OCI-LY7 (cell line): Measurements from ENCODE around the gene DTNB. TPM values are rescaled to one million over a fixed set of nuclear protein-coding genes. Genes with fewer than 3 reads are reported as not detected.

ENCODE experiments used
- BruUV-seq: library from RNA; stranded (reverse); fragments of 400-500 nt; replicated peaks from 2 replicates; lab custom pipeline; 2021; lab: Mats Ljungman, UMichigan
- CTCF ChIA-PET: fragments of 300-600 bp; sonication (Branson Sonifier 250); formaldehyde crosslinking; loops from one replicate; lab custom pipeline; 2022; ENCODE audit warnings: antibody characterized with exemption; ENCODE audit not compliant: unreplicated experiment; lab: Charles Lee
- POLR2A ChIA-PET: fragments of 300-600 bp; sonication (Branson Sonifier 250); formaldehyde crosslinking; loops from one replicate; lab custom pipeline; 2022; ENCODE audit warnings: antibody characterized with exemption; lab: Charles Lee
- DNase-seq: peaks from one replicate; pipeline ENCODE4 v3.0.0-alpha.2; 2015; ENCODE audit warnings: low spot score
- H2AFZ ChIP-seq: fragments of 200-600 bp; sonication (generic), shearing (Covaris generic); 2 replicates; pipeline ENCODE4 v1.6.1; 2014; ENCODE audit warnings: mild to moderate bottlenecking, antibody characterized with exemption, low read length, moderate library complexity
- H3K27ac ChIP-seq: fragments of 200-600 bp; sonication (generic); 2 replicates; pipeline ENCODE4 v1.5.1; 2014; ENCODE audit warnings: mixed run types, low read depth, mild to moderate bottlenecking, moderate library complexity, low read length, inconsistent platforms; ENCODE audit not compliant: poor library complexity, severe bottlenecking
- H3K36me3 ChIP-seq: fragments of 200-600 bp; sonication (generic); 2 replicates; pipeline ENCODE4 v1.6.1; 2014; ENCODE audit warnings: mild to moderate bottlenecking, antibody characterized with exemption, low read length, moderate library complexity, mixed read lengths; ENCODE audit not compliant: insufficient read depth
- H3K4me1 ChIP-seq: fragments of 200-600 bp; sonication (generic); 2 replicates; pipeline ENCODE4 v1.5.1; 2014; ENCODE audit warnings: mild to moderate bottlenecking, low read length; ENCODE audit not compliant: insufficient read depth, poor library complexity, severe bottlenecking
- H3K4me2 ChIP-seq: fragments of 200-600 bp; sonication (generic); 2 replicates; pipeline ENCODE4 v1.6.1; 2014; ENCODE audit warnings: mild to moderate bottlenecking, low read length
- H3K4me3 ChIP-seq: fragments of 200-600 bp; sonication (generic); 2 replicates; pipeline ENCODE4 v1.5.1; 2014; ENCODE audit warnings: mild to moderate bottlenecking, low read depth, low read length; ENCODE audit not compliant: poor library complexity, severe bottlenecking
- H3K79me2 ChIP-seq: fragments of 200-600 bp; sonication (generic); 2 replicates; pipeline ENCODE4 v1.6.1; 2016; ENCODE audit warnings: low read depth, mild to moderate bottlenecking, low read length, moderate library complexity, mixed read lengths; ENCODE audit not compliant: insufficient read depth
- H3K9me2 ChIP-seq: fragments of 200-600 bp; sonication (generic); 2 replicates; pipeline ENCODE4 v1.6.1; 2016; ENCODE audit warnings: mild to moderate bottlenecking, low read length, mixed read lengths; ENCODE audit not compliant: insufficient read depth
- H3K9me3 ChIP-seq: fragments of 200-600 bp; sonication (generic); 2 replicates; pipeline ENCODE4 v1.6.1; 2014; ENCODE audit warnings: mild to moderate bottlenecking, mixed run types, low read length, mixed read lengths
- H4K20me1 ChIP-seq: fragments of 200-600 bp; sonication (generic); 2 replicates; pipeline ENCODE4 v1.6.1; 2014; ENCODE audit warnings: mild to moderate bottlenecking, antibody characterized with exemption, low read length, moderate library complexity, mixed read lengths; ENCODE audit not compliant: insufficient read depth
- EZH2phosphoT487 ChIP-seq: fragments of 200-600 bp; sonication (generic); IDR thresholded peaks from 2 replicates; pipeline ENCODE4 v1.6.1; 2018; ENCODE audit warnings: low read depth, borderline replicate concordance, mild to moderate bottlenecking, mixed run types, antibody characterized with exemption, low read length, moderate library complexity, mixed read lengths
- intact Hi-C: fragments of 100-400 bp; cut with micrococcal nuclease; formaldehyde crosslinking; loops from one replicate; pipeline ENCODE4 v1.10.0; 2022; ENCODE audit not compliant: unreplicated experiment
- total RNA-seq, 2 experiments: library from RNA; depleted of rRNA in 1 of 2; stranded (reverse); fragments of >200 nt in 1 of 2; shearing (Covaris generic) in 1 of 2; gene quantifications; 2 replicates each; pipeline ENCODE4 v1.2.3, GENCODE V29; 2014 to 2022
- TF ChIP-seq, protein P1 (sequence below): fragments of 200-600 bp; sonication (generic); conservative IDR thresholded peaks from 2 replicates; pipeline ENCODE4 v1.5.1; 2014; ENCODE audit warnings: mild to moderate bottlenecking, antibody characterized with exemption, low read length, moderate library complexity, mixed read lengths

Gene DTNB
- total RNA-seq, 2 experiments from 2014 or later: 16.1 to 28.3 TPM

DNA sequence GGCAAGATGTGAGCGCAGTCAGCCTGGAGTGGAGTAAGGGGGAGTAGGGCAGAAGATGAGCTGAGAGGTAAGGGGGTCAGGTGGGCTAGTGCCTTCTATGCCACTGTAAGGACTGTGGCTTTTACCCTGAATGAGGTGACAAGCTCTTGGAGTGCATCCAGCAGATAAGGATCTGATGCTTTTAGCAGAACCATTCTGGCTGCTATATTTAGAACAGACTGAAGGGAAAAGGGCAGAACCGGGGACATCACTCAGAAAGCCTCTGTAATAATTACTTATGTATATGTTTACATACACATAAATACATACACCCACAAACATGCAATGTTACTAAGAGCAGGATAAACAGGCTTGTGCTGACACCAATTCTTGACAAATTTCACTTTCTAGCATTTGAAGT lies 124.8 kb downstream of the DTNB start:
- no peak overlapping the region for H2AFZ ChIP-seq
- no peak overlapping the region for H3K4me2 ChIP-seq
- intact Hi-C loops: no loop called here
- no peak for DNase-seq
- TF ChIP-seq, protein P1, sequence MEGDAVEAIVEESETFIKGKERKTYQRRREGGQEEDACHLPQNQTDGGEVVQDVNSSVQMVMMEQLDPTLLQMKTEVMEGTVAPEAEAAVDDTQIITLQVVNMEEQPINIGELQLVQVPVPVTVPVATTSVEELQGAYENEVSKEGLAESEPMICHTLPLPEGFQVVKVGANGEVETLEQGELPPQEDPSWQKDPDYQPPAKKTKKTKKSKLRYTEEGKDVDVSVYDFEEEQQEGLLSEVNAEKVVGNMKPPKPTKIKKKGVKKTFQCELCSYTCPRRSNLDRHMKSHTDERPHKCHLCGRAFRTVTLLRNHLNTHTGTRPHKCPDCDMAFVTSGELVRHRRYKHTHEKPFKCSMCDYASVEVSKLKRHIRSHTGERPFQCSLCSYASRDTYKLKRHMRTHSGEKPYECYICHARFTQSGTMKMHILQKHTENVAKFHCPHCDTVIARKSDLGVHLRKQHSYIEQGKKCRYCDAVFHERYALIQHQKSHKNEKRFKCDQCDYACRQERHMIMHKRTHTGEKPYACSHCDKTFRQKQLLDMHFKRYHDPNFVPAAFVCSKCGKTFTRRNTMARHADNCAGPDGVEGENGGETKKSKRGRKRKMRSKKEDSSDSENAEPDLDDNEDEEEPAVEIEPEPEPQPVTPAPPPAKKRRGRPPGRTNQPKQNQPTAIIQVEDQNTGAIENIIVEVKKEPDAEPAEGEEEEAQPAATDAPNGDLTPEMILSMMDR: no peak
- no peak for TF ChIP-seq EZH2phosphoT487
- ChIA-PET POLR2A (no interaction called here), CTCF (no interaction called here)
- H3K4me1 ChIP-seq: no peaks in the 10 kb centered on the region
- no peaks in the 10 kb centered on the region for H3K79me2 ChIP-seq
- H3K9me2 ChIP-seq: no peaks in the 10 kb centered on the region
- no peak overlapping the region for H3K4me3 ChIP-seq
- no peaks in the 10 kb centered on the region for H3K36me3 ChIP-seq
- no TSS peak for BruUV-seq
- H3K27ac ChIP-seq: no peak overlapping the region
- no peaks in the 10 kb centered on the region for H3K9me3 ChIP-seq
- no peaks in the 10 kb centered on the region for H4K20me1 ChIP-seq

DNA sequence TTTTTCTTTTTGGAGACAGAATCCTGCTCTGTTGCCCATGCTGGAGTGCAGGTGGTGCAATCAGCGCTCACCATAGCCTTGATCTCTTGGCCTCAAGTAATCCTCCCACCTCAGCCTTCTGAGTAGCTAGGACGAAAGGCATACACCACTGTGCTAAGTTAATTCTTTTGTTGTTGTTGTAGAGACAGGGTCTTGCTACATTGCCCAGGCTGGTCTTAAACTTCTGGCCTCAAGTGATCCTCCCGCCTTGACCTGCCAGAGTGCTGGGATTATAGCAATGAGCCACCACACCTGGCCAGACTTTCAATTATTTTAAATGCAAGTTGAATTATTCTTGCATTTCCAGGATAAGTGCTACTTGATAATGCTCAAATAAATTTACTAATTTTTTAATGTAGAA lies 126.5 kb downstream of the DTNB start:
- Histone ChIP-seq H4K20me1 (no peaks in the 10 kb centered on the region), H3K9me3 (no peaks in the 10 kb centered on the region), H2AFZ (no peak overlapping the region), H3K27ac (no peak overlapping the region), H3K4me2 (no peak overlapping the region), H3K79me2 (no peaks in the 10 kb centered on the region), H3K4me1 (no peaks in the 10 kb centered on the region), H3K36me3 (no peaks in the 10 kb centered on the region), H3K4me3 (no peak overlapping the region), H3K9me2 (no peaks in the 10 kb centered on the region)
- no peak for DNase-seq
- intact Hi-C loops: no loop called here
- TF ChIP-seq, protein P1: no peak
- TF ChIP-seq EZH2phosphoT487: no peak
- ChIA-PET CTCF (no interaction called here), POLR2A (no interaction called here)
- BruUV-seq: no TSS peak

DNA sequence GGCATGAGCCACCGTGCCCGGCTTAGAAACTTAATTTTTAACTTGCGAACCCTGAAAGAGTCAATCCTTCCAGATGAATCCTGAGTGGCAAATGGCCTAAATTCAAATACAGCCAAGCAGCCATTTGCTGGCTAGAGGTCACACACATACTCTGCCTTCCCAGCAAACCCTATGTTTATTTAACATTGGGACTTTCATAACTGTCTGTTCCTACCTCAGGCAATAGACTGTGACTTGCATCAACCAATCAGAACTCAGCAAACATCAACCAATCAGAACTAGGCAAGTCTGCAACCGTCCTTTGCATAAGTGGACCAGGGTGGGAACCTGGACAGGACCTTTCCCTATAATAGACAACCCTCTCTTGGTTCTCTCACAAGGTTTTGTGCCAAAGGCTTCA lies 127.5 kb downstream of the DTNB start:
- Histone ChIP-seq H3K36me3 (no peaks in the 10 kb centered on the region), H3K4me1 (no peaks in the 10 kb centered on the region), H3K9me2 (no peaks in the 10 kb centered on the region), H3K9me3 (no peaks in the 10 kb centered on the region), H3K79me2 (no peaks in the 10 kb centered on the region), H2AFZ (no peak overlapping the region), H3K4me2 (no peak overlapping the region), H3K27ac (no peak overlapping the region), H4K20me1 (no peaks in the 10 kb centered on the region), H3K4me3 (no peak overlapping the region)
- no TSS peak for BruUV-seq
- intact Hi-C loops: no loop called here
- TF ChIP-seq, protein P1: no peak
- TF ChIP-seq EZH2phosphoT487: no peak
- ChIA-PET POLR2A (no interaction called here), CTCF (no interaction called here)
- DNase-seq: no peak
